K562 treated with DMSO at 1 percent for 24 hours (cell line): ENCODE data around the gene CEP120. TPM values are rescaled to one million over a fixed set of nuclear protein-coding genes. Genes with fewer than 3 reads are reported as not detected.

Experiments used
- total RNA-seq: library from RNA; unstranded; fragments of 300-600 nt; gene quantifications from 2 replicates; pipeline ENCODE4 v1.2.3, GENCODE V29; 2022; ENCODE audit warnings: low read depth; ENCODE audit not compliant: insufficient read depth

CEP120 gene
- total RNA-seq: 5.8 and 9.1 TPM in 2 replicates

DNA sequence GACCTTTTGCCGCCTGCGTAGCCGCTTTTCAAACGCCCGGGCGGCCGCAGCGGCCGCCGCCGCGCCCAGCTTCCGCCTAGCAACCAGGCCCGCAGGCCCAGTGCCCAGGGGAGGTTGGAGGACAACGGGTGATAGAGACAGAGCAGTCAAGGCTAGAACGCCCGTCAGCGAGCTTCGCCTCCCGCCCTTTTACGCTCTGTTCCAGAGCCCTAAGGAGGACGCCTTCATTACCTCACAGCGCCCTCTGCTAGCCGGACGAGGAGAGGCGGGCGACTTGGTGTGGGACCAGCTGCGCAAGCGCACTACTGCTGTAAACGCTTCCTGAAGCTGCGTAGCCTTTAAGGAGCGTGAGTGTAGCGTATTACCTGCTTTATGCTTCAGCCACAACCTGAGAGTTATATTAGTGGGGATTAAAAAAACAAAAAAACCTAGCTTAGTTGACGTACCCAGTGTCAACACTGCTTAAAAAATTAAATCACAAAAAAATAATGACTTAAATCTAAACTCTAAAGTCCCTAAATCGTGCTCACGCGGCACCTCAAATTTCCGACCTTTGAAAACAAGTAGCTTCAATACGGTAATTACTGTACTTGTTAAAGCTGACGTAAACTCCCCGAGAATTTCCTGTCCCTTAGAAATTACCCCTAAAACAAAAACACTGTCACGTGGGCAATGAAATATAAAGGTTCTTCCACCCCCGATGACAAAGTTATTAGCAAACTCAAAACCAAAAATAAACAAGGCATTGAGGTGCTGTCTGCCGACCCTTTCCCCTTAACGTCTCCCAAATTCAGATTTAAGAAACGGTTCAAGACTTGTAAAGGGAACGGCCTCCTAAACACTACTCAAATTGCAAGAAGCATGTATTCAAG, at the start of gene CEP120:
Gene CEP120, minus strand, starts transcription at position 126 of the 872 bp plus-strand sequence. CDS start 405 bp downstream, outside the sequence.

Other genes starting within 250 kb of the CEP120 start
- 16.2 and 22.5 TPM in 2 replicates for gene CSNK1G3, start 88.8 kb upstream of the CEP120 start, total RNA-seq